ENCODE data around the gene WWP2.
A peak's percentile ranks its signal among the peaks of the same experiment; 100 is the strongest.
"Not testable (repeated sequence)": the region's sequence is repeated elsewhere in the genome, so short reads cannot be mapped to it uniquely, and the experiment has no call there.

The WWP2 gene

GRCh38 chr16:69761983-69762813 is at the start of gene WWP2:
TSS of gene WWP2 (plus strand) at chr16:69762332. CDS start at chr16:69787011, 24,679 bp downstream.
- DNase-seq = peak; percentile 60 to 63

- no peak for DNase-seq
These were observed 49.1 kb upstream of the WWP2 start for GRCh38 chr16:69712914-69713581.

DNA sequence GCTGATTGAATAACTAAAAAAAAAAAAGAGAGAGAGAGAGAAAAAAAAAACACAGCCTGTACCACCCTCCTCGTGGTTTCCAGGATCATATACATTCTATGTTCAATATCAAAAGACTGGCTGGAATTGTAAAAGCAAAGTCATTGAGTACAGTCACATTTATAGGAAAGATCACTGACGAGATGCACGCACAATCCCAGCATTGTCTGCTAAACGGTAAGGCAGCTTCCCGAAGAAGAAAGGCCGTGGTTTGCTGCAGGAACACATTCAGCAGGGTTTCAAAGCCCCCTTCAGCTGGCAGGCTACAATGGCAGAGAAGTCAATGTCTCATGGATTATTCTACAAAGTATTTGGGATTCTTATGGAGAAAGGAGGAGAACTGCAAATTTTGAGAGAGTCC is 45.1 kb upstream of the WWP2 start:
- no peak for DNase-seq

- DNase-seq = no peak
These were observed 43.9 kb upstream of the WWP2 start for GRCh38 chr16:69718111-69718764.

- no peak for DNase-seq
These were observed 41.2 kb upstream of the WWP2 start for GRCh38 chr16:69720822-69721430.

DNA sequence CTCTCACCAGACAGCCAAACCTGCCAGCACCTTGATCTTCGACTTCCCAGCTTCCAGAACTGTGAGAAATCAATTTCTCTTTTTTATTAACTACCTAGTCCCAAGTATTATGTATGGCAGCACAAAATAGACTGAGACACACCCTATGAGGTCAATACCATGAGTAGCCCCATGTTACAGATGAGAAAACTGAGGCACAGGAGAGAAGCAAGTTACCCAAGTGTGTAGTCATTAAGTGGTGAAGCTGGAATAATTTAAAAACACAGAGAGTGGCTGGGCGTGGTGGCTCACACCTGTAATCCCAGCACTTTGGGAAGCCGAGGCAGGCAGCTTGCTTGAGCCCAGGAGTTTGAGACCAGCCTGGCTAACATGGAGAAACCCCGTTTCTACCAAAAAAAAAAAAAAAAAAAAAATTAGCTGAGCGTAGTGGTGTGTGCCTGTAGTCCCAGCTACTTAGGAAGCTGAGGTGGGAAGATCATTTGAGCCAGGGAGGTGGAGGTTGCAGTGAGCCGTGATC is 40.6 kb upstream of the WWP2 start:
- DNase-seq = no peak

DNA sequence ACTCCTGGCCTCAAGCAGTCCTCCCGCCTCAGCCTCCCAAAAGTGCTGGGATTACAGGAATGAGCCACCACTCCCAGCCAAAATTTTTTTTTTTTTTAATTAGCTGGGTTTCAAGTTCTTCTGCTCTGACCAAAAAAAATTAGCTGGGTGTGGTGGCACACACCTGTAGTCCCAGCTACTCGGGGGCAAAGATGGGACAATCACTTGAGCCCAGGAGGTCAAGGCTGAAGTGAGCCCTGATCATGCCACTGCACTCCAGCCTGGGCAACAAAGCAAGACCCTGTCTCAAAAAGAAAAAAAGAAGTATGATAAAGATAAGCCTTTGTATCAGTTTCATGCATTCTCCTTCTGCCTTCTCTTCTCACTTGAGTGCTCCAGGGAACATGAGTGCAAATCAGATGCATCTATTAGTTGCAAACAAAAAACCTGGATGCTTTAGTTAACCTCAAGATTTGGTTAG is 37.7 kb upstream of the WWP2 start:
- DNase-seq = no peak

DNA sequence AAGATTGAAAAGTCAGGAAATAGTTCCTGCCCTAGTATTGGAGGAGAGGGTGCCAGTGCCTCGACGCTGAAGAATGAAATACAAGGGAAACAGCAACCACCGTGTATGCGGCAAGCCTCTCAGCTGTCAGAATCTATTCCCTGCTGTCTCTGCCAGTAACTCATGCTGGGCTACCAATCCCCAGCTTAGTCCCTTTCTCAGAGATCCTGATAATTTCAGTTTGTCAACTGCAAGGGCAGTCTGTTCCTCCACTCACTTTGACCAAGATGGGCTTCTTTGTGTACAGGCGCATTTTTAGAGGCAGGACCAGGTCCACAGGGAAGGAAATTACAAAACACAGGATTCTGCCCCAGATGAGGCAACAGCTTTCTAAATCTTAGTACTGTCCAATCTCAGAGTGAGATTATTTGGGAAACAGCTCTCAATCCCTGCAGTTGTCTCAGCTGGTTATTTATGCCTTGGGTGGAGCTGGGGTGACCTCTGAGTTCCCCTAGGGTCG is 37.1 kb upstream of the WWP2 start:
- no peak for DNase-seq

DNA sequence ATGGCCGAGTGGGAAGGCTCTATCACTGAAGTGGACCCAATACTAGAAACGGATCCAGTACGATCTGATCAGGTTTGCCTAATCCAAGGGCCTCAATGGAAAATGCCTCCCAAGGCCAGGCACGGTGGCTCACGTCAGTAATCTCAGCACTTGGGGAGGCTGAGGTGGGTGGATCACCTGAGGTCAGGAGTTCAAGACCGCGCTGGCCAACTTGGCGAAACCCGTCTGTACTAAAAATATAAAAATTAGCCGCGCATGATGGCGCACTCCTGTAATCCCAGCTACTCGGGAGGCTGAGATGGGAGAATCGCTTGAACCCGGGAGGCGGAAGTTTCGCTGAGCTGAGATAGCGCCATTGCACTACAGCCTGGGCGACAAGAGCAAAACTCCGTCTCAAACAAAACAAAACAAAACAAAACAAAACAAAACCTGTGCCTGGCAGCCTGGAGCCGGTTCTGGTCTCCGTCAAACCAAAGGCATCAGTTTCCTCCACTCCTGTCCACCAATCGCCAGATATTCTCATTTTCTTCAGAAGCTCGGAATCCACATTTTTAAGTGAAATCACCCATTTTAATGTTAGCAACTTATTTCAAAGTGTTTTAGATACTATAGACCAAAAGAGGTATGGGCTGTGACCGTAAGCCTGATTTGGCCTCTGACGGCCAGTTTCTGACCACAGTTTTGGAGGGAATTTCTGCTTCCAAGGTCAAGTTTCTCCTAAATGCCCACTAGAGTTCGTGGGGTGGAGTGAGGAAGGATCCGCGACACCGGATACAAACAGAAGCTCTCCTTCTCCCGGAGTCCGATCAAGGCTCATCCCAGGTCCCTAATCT is 36.4 kb upstream of the WWP2 start:
- no peak for DNase-seq

GRCh38 chr16:69726313-69727060 is 35.6 kb upstream of the WWP2 start, which contains the start of gene NQO1:
TSS of gene NQO1 (minus strand) at chr16:69726560. CDS start at chr16:69726439, 121 bp downstream.
- peak; percentile 92 to 94 for DNase-seq

DNA sequence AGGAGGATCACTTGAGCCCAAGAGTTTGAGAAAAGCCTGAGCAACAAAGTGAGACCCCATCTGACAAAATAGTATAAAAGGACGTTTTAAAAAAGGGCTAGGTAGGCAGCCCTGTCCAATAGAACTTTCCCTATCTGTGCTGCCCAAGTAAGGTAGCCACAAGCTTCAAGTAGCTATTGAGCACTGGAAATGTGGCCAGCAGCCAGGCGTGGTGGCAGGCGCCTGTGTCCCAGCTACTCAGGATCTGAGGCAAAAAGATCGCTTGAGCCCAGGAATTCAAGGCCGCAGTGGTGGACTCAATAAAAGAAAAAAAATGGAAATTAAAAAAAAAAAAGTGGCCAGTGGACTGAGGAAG is 34.2 kb upstream of the WWP2 start:
- DNase-seq = no peak

DNA sequence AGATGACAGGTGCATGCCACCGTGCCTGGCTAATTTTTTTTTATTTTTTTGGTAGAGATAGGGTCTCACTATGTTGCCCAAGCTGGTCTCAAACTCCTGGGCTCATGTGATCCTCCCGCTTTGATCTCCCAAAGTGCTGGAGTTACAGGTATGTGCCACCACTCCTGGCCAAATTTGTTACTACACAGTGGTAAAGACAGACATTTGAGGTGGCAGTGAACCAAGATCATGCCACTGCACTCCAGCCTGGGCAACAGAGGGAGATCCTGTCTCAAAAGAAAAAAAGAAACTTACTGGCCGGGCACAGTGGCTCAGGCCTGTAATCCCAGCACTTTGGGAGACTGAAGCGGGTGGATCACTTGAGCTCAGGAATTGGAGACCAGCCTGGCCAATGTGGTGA is 33.1 kb upstream of the WWP2 start:
- not testable (repeated sequence) for DNase-seq

DNA sequence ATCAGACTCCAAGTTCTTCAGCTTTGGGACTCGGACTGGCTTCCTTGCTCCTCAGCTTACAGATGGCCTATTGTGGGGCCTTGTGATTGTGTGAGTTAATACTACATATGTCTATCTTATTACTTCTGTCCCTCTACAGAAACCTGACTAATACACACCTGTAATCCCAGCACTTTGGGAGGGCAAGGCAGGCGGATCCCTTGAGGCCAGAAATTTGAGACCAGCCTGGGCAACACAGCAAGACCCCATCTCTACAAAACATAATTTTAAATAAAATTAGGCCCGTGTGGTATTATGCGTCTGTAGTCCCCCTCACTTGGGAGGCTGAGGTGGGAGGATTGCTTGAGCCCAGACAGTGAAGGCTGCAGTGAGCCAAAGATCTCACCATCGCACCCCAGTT is 30.9 kb upstream of the WWP2 start:
- not testable (repeated sequence) for DNase-seq

DNA sequence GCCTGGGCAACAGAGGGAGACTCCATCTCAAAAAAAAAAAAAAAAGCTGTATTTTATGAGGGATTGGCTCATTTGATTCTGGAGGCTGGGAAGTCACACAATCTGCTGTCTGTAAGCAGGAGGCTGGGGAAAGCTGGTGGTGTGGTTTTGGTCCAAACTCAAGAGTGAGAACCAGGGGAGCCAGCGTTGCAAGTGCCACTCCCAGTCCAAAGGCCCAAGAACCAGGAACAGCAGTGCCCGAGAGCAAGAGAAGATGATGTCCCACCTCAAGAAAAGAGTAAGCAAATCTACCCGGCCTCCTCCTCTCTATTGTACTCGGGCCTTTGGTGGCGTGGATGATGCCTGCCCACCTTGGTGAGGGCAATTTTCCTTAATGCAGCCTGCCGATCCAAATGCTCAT is 30.0 kb upstream of the WWP2 start:
- DNase-seq = no peak

GRCh38 chr16:69741519-69741918 is 20.6 kb upstream of the WWP2 start:
- no peak for DNase-seq

- DNase-seq = no peak
These were observed 19.9 kb upstream of the WWP2 start for GRCh38 chr16:69741951-69742904.

DNA sequence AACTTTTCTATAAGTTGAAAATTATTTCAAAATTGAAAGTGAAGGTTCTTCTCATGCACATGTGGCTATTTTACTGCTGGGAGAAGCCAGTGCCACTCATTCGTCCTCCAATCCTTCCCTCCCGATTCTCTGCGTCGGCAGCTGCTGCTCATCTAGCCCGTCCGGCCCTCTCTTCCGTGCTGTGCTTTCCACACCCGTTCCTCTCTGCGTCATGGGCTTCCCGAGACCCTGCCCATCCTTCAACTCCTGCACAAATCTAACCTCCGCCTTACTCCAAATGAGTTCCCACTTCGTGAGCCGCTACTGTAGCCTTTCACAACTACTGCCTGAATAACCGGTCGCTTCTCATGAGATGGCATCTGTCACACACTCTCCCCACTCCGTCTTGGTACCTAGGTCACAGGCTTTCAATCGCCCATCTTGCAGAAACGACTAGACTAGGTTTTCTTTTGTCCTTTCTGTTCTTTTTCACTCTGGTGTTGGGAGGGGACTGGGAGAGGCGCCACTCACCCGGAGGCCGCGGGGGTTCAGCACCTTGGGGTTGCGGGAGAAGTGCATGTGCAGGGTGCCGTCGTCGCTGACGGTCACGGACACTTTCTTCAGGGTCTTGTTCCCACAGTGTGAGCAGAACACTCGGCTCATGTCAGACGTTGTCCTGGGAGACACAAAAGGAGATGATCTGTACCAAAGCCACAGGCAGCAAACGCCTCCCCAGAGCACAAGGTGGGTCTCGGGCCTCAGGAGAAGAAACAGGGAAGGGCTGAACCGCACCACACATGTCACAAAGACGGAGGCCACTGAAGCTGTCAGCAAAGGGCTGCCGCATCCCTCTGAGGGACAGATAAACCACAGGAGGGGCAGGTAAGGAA is 17.5 kb upstream of the WWP2 start:
- no peak for DNase-seq

DNA sequence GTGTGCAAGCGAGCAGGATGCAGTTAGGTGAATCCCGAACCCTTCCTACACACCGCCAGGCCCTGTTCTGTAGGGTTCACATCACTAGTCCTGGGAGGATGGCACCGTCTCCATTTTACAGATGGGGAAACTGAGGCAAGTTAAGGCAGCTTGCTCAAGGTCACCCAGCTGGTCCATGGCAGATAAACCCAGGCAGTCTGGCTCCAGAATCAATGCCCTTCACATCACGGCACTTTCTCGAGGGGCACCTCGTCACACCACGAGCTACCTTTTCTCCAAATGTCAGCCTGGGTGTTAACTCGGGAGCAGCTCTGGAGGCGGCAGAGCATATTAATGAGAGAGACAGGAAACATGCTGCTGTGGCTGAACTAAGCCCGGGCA is 16.9 kb upstream of the WWP2 start:
- DNase-seq = no peak

GRCh38 chr16:69745959-69746358 is 16.2 kb upstream of the WWP2 start:
- no peak for DNase-seq
